22Rv1 (cell line): ENCODE data around the gene PTS.

Source experiments
- H3K27ac ChIP-seq: fragments of 450-650 bp; 2 replicates; pipeline ENCODE4 v1.5.1; 2017
- CTCF ChIP-seq: fragments of 450-650 bp; IDR thresholded peaks from 2 replicates; pipeline ENCODE4 v1.5.1; 2017; ENCODE audit warnings: mild to moderate bottlenecking
- ZFX ChIP-seq: fragments of 450-650 bp; IDR thresholded peaks from 2 replicates; pipeline ENCODE4 v1.6.1; 2017; ENCODE audit warnings: antibody characterized with exemption, borderline replicate concordance

PTS gene

GRCh38 chr11:112274007-112274783 lies 48.0 kb downstream of the PTS start:
- TF ChIP-seq CTCF, result no peak
- no peak for TF ChIP-seq ZFX
- no peak overlapping the region for H3K27ac ChIP-seq

GRCh38 chr11:112277029-112277428 lies 50.8 kb downstream of the PTS start:
- H3K27ac ChIP-seq, result no peak overlapping the region
- no peak for TF ChIP-seq CTCF
- TF ChIP-seq ZFX, result no peak

- TF ChIP-seq ZFX, result no peak
- no peak for TF ChIP-seq CTCF
- no peak overlapping the region for H3K27ac ChIP-seq
Measured at GRCh38 chr11:112277941-112278340, 51.7 kb downstream of the PTS start.

- no peak for TF ChIP-seq ZFX
- TF ChIP-seq CTCF, result no peak
- no peak overlapping the region for H3K27ac ChIP-seq
Measured at GRCh38 chr11:112278803-112279202, 52.6 kb downstream of the PTS start.

GRCh38 chr11:112279901-112280267 lies 53.7 kb downstream of the PTS start:
- no peak overlapping the region for H3K27ac ChIP-seq

GRCh38 chr11:112280268-112281126 lies 54.3 kb downstream of the PTS start:
- TF ChIP-seq ZFX, result no peak
- TF ChIP-seq CTCF, result peak; percentile 67
- H3K27ac ChIP-seq, result no peak overlapping the region

More at GRCh38 chr11:112279901-112280267, 53.7 kb downstream of the PTS start:
- TF ChIP-seq CTCF (peak; percentile 79), ZFX (no peak)

- TF ChIP-seq ZFX (no peak), CTCF (no peak)
- H3K27ac ChIP-seq, result no peak overlapping the region
Measured at GRCh38 chr11:112281726-112282125, 55.5 kb downstream of the PTS start.
